Mesenteric fat pad (tissue), 1 donor: Measurements from ENCODE around the gene SIRT7. TPM values are rescaled to one million over a fixed set of nuclear protein-coding genes. Genes with fewer than 3 reads are reported as not detected.

Experiments
- DNase-seq: peaks from one replicate; pipeline ENCODE4 v3.0.0-alpha.2; 2020; ENCODE audit warnings: low spot score
- total RNA-seq: library from RNA; stranded (reverse); fragmentation: NEBNext Ultra II Directional; extraction: Animal tissue kit (Norgen Biotek cat#: 25700); gene quantifications from one replicate; pipeline ENCODE4 v1.2.1, GENCODE V29; 2021
- donor health status: DM: yes; HTN: yes; CAD: no.

Gene SIRT7
- total RNA-seq, 1 donor from 2014 or later: 16.9 TPM

- no peak for DNase-seq
Observed at GRCh38 chr17:81890447-81891302, 27.3 kb downstream of the SIRT7 start.

GRCh38 chr17:81889602-81890001 lies 28.4 kb downstream of the SIRT7 start:
- no peak for DNase-seq

GRCh38 chr17:81888988-81889595 lies 28.9 kb downstream of the SIRT7 start:
- no peak for DNase-seq

- DNase-seq: no peak
Observed at GRCh38 chr17:81888105-81888987, 29.6 kb downstream of the SIRT7 start.

GRCh38 chr17:81885869-81886548 lies 32.0 kb downstream of the SIRT7 start:
- DNase-seq: no peak

GRCh38 chr17:81885454-81885853 lies 32.5 kb downstream of the SIRT7 start:
- no peak for DNase-seq

GRCh38 chr17:81884968-81885367 lies 33.0 kb downstream of the SIRT7 start:
- DNase-seq: no peak

- DNase-seq: no peak
Observed at GRCh38 chr17:81884520-81884919, 33.5 kb downstream of the SIRT7 start.

- no peak for DNase-seq
Observed at GRCh38 chr17:81879121-81879520, 38.9 kb downstream of the SIRT7 start.

- no peak for DNase-seq
Observed at GRCh38 chr17:81878294-81878693, 39.7 kb downstream of the SIRT7 start.

- DNase-seq: no peak
Observed at GRCh38 chr17:81877569-81877968, 40.4 kb downstream of the SIRT7 start.

GRCh38 chr17:81871387-81872230 lies 46.4 kb downstream of the SIRT7 start:
- peak; percentile 99 for DNase-seq

GRCh38 chr17:81870981-81871386 lies 47.0 kb downstream of the SIRT7 start, which contains the start of gene ARHGDIA:
ARHGDIA (minus strand) TSS chr17:81871337; CDS start chr17:81869930, 1,407 bp downstream.
- no peak for DNase-seq

GRCh38 chr17:81870131-81870980 lies 47.6 kb downstream of the SIRT7 start:
- DNase-seq: no peak

- DNase-seq: no peak
Observed at GRCh38 chr17:81869221-81870130, 48.5 kb downstream of the SIRT7 start.

GRCh38 chr17:81868674-81869220 lies 49.2 kb downstream of the SIRT7 start:
- no peak for DNase-seq

GRCh38 chr17:81867991-81868673 lies 49.8 kb downstream of the SIRT7 start:
- no peak for DNase-seq
